Neural cell (in vitro differentiated cells): ENCODE results near the gene C5orf52. TPM values are rescaled to one million over a fixed set of nuclear protein-coding genes. Genes with fewer than 3 reads are reported as not detected.
"Not testable (repeated sequence)": the region's sequence is repeated elsewhere in the genome, so short reads cannot be mapped to it uniquely, and the experiment has no call there.

Experiments used
- H2AFZ ChIP-seq: fragments of 200-600, 300-800 bp; sonication (generic), shearing (Covaris generic); 2 replicates; pipeline ENCODE4 v1.6.0; 2014; ENCODE audit warnings: low read depth, mild to moderate bottlenecking, antibody characterized with exemption, low read length, moderate library complexity
- H3F3A ChIP-seq: fragments of 200-600 bp; shearing (Covaris generic); 2 replicates; pipeline ENCODE4 v1.6.1; 2016; ENCODE audit warnings: mild to moderate bottlenecking, moderate library complexity, mixed read lengths, antibody characterized with exemption, low read length; ENCODE audit not compliant: insufficient read depth, poor library complexity, severe bottlenecking
- H3K27ac ChIP-seq: fragments of 200-600, 300-800 bp; sonication (generic), shearing (Covaris generic); 2 replicates; pipeline ENCODE4 v1.5.1; 2014; ENCODE audit warnings: mild to moderate bottlenecking, low read length, moderate library complexity
- H3K27me3 ChIP-seq: fragments of 300-800, 200-600 bp; sonication (generic), shearing (Covaris generic); 2 replicates; pipeline ENCODE4 v1.6.0; 2014; ENCODE audit warnings: mild to moderate bottlenecking, low read depth, low read length, moderate library complexity; ENCODE audit not compliant: insufficient read depth
- H3K36me3 ChIP-seq: fragments of 300-800, 200-600 bp; sonication (generic), shearing (Covaris generic); 2 replicates; pipeline ENCODE4 v1.5.1; 2014; ENCODE audit warnings: mild to moderate bottlenecking, antibody characterized with exemption, low read length, moderate library complexity; ENCODE audit not compliant: insufficient read depth
- H3K4me2 ChIP-seq: fragments of 300-800, 200-600 bp; sonication (generic), shearing (Covaris generic); 2 replicates; pipeline ENCODE4 v1.6.0; 2014; ENCODE audit warnings: mild to moderate bottlenecking, low read length
- H3K4me3 ChIP-seq: fragments of 300-800, 200-600 bp; sonication (generic), shearing (Covaris generic); 2 replicates; pipeline ENCODE4 v1.5.1; 2014; ENCODE audit warnings: mild to moderate bottlenecking, low read length, moderate library complexity
- H3K79me2 ChIP-seq: fragments of 200-600 bp; shearing (Covaris generic); replicated peaks from 2 replicates; pipeline ENCODE4 v1.6.0; 2014; ENCODE audit warnings: mild to moderate bottlenecking, low read length, moderate library complexity; ENCODE audit not compliant: insufficient read depth
- H3K9ac ChIP-seq: fragments of 300-800, 200-600 bp; sonication (generic), shearing (Covaris generic); 2 replicates; pipeline ENCODE4 v1.6.1; 2016; ENCODE audit warnings: mild to moderate bottlenecking, low read length, mixed read lengths
- H3K9me2 ChIP-seq: fragments of 200-600 bp; shearing (Covaris generic); 2 replicates; pipeline ENCODE4 v1.6.1; 2016; ENCODE audit warnings: mild to moderate bottlenecking, low read length, mixed read lengths; ENCODE audit not compliant: insufficient read depth
- H3K9me3 ChIP-seq: fragments of 200-600, 300-800 bp; sonication (generic), shearing (Covaris generic); 2 replicates; pipeline ENCODE4 v1.6.1; 2016; ENCODE audit warnings: mild to moderate bottlenecking, mixed run types, low read length, moderate library complexity, mixed read lengths
- H4K20me1 ChIP-seq: fragments of 200-600 bp; shearing (Covaris generic); 2 replicates; pipeline ENCODE4 v1.6.1; 2016; ENCODE audit warnings: mild to moderate bottlenecking, mixed run types; ENCODE audit not compliant: insufficient read depth
- CTCF ChIP-seq: fragments of 450-650 bp; IDR thresholded peaks from 2 replicates; pipeline ENCODE4 v1.5.1; 2014; ENCODE audit warnings: antibody characterized with exemption, mild to moderate bottlenecking, moderate library complexity; ENCODE audit not compliant: poor library complexity, severe bottlenecking
- EP300 ChIP-seq: fragments of 450-650 bp; conservative IDR thresholded peaks from 2 replicates; pipeline ENCODE4 v1.6.1; 2014; ENCODE audit warnings: antibody characterized with exemption, mild to moderate bottlenecking, moderate library complexity; ENCODE audit not compliant: poor library complexity, severe bottlenecking
- EZH2 ChIP-seq: fragments of 200-600, 300-800 bp; shearing (Covaris generic), sonication (generic); IDR thresholded peaks from 2 replicates; pipeline ENCODE4 v1.6.1; 2014; ENCODE audit warnings: antibody characterized with exemption, low read length, borderline replicate concordance, mild to moderate bottlenecking; ENCODE audit not compliant: insufficient read depth, poor library complexity, severe bottlenecking
- MXI1 ChIP-seq: fragments of 450-650 bp; conservative IDR thresholded peaks from 2 replicates; pipeline ENCODE4 v1.6.1; 2014; ENCODE audit warnings: antibody characterized with exemption, mild to moderate bottlenecking; ENCODE audit not compliant: poor library complexity, severe bottlenecking
- POLR2AphosphoS5 ChIP-seq: IDR thresholded peaks from 2 replicates; pipeline ENCODE4 v1.6.1; 2012
- RAD21 ChIP-seq: fragments of 450-650 bp; conservative IDR thresholded peaks from 2 replicates; pipeline ENCODE4 v1.6.1; 2014; ENCODE audit warnings: antibody characterized with exemption, mild to moderate bottlenecking, moderate library complexity
- SMC3 ChIP-seq: fragments of 450-650 bp; conservative IDR thresholded peaks from 2 replicates; pipeline ENCODE4 v1.6.1; 2014; ENCODE audit warnings: antibody characterized with exemption, mild to moderate bottlenecking, moderate library complexity; ENCODE audit not compliant: poor library complexity
- TAF1 ChIP-seq: IDR thresholded peaks from 2 replicates; pipeline ENCODE4 v1.6.1; 2012; ENCODE audit warnings: low read depth
- polyA plus RNA-seq: library from polyadenylated mRNA; depleted of rRNA; stranded (reverse); fragments of >200 nt; gene quantifications from 2 replicates; pipeline ENCODE4 v1.2.3, GENCODE V29; 2014
- TF ChIP-seq, protein P1 (sequence below): IDR thresholded peaks from 2 replicates; pipeline ENCODE4 v1.6.1; 2012; ENCODE audit warnings: borderline replicate concordance

C5orf52 gene
- polyA plus RNA-seq, 1 donor from 2014 or later, result not detected

- H3K27me3 ChIP-seq, result no peaks in the 10 kb centered on the region
- no peaks in the 10 kb centered on the region for H3K36me3 ChIP-seq
- H3K9ac ChIP-seq, result no peak overlapping the region
- no peak overlapping the region for H3K27ac ChIP-seq
- H3K4me2 ChIP-seq, result no peak overlapping the region
- no peak overlapping the region for H3K4me3 ChIP-seq
- peaks cover 3% of the 10 kb centered on the region for H3K9me3 ChIP-seq
- H2AFZ ChIP-seq, result no peak overlapping the region
- no peaks in the 10 kb centered on the region for H3K79me2 ChIP-seq
- TF ChIP-seq, protein P1, sequence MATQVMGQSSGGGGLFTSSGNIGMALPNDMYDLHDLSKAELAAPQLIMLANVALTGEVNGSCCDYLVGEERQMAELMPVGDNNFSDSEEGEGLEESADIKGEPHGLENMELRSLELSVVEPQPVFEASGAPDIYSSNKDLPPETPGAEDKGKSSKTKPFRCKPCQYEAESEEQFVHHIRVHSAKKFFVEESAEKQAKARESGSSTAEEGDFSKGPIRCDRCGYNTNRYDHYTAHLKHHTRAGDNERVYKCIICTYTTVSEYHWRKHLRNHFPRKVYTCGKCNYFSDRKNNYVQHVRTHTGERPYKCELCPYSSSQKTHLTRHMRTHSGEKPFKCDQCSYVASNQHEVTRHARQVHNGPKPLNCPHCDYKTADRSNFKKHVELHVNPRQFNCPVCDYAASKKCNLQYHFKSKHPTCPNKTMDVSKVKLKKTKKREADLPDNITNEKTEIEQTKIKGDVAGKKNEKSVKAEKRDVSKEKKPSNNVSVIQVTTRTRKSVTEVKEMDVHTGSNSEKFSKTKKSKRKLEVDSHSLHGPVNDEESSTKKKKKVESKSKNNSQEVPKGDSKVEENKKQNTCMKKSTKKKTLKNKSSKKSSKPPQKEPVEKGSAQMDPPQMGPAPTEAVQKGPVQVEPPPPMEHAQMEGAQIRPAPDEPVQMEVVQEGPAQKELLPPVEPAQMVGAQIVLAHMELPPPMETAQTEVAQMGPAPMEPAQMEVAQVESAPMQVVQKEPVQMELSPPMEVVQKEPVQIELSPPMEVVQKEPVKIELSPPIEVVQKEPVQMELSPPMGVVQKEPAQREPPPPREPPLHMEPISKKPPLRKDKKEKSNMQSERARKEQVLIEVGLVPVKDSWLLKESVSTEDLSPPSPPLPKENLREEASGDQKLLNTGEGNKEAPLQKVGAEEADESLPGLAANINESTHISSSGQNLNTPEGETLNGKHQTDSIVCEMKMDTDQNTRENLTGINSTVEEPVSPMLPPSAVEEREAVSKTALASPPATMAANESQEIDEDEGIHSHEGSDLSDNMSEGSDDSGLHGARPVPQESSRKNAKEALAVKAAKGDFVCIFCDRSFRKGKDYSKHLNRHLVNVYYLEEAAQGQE, result no peak
- TF ChIP-seq MXI1 (no peak), CTCF (no peak), EP300 (no peak), EZH2 (no peak), TAF1 (no peak), POLR2AphosphoS5 (no peak), SMC3 (no peak), RAD21 (no peak)
- no peaks in the 10 kb centered on the region for H3F3A ChIP-seq
- H4K20me1 ChIP-seq, result no peaks in the 10 kb centered on the region
- H3K9me2 ChIP-seq, result no peaks in the 10 kb centered on the region
Measured at GRCh38 chr5:157690690-157691433, 19.5 kb downstream of the C5orf52 start.

DNA sequence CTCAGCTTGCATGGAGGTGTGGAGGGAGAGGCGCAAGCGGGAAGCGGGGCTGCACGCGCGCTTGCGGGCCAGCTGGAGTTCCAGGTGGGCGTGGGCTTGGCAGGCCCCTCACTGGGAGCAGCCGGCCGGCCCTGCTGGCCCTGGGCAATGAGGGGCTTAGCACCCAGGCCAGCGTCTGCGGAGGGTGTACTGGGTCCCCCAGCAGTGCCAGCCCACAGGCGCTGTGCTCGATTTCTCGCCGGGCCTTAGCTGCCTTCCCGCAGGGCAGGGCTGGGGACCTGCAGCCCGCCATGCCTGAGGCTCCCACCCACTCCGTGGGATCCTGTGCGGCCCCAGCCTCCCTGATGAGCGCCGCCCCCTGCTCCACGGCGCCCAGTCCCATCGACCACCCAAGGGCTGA lies 22.5 kb downstream of the C5orf52 start:
- H2AFZ ChIP-seq, H3K9me3 ChIP-seq, H3K79me2 ChIP-seq, H3K9ac ChIP-seq, H3K27me3 ChIP-seq, H3K36me3 ChIP-seq, H3K27ac ChIP-seq, H4K20me1 ChIP-seq, H3K4me2 ChIP-seq, H3F3A ChIP-seq, H3K4me3 ChIP-seq, H3K9me2 ChIP-seq: not testable (repeated sequence)

DNA sequence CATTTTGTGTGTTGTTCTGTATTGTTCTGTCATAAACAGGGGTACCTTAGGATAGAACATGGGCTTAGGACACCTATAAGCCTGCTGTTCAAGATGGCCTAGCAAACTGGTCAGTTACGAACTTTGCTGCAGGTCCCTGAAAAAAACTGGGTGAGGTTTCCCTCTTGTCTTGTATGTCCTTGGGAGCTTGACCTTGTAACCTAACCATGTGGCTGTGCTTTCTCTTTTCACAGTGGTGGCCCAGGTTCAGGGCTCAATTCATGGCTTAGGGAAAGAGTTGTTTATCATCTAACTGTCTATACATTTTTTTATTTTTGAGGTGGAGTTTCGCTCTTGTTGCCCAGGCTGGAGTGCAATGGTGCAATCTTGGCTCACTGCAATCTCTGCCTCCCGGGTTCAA lies 24.8 kb downstream of the C5orf52 start:
- H3K27me3 ChIP-seq, H3K9ac ChIP-seq, H3K9me3 ChIP-seq, H3K27ac ChIP-seq, H3K36me3 ChIP-seq, H3F3A ChIP-seq, H2AFZ ChIP-seq, H3K4me2 ChIP-seq, H4K20me1 ChIP-seq, H3K4me3 ChIP-seq, H3K79me2 ChIP-seq, H3K9me2 ChIP-seq: not testable (repeated sequence)

DNA sequence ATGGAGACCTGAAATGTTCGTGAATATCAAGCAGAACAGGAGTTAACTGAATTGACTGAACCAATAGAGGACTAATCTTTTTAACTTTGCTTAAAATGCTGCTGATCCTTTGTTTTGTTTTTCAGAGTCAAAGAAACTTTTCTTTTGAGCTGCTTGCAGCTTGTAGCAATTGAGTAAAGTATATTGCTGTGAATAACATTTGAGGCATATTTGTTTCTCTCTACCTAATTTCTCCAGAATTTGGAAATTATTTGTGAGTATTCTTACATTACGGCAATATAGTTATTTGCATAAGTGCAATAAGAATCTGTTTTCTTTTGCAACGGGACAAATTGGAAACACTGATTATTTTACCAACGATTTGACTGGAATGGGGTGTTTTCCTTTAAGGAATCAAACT lies 27.3 kb downstream of the C5orf52 start:
- not testable (repeated sequence) for H3K4me2 ChIP-seq, H3K9me3 ChIP-seq, H3K27me3 ChIP-seq, H3K79me2 ChIP-seq, H3K27ac ChIP-seq, H3K9ac ChIP-seq, H3K36me3 ChIP-seq, H3K4me3 ChIP-seq, H3F3A ChIP-seq, H3K9me2 ChIP-seq, H2AFZ ChIP-seq, H4K20me1 ChIP-seq
